Activated CD4-positive, alpha-beta T cell treated with anti-CD3 and anti-CD28 coated beads for 48 hours (primary cell): ENCODE measurements around the gene CTF1.
A peak's percentile ranks its signal among the peaks of the same experiment; 100 is the strongest.

Experiments used
- DNase-seq: peaks from one replicate; pipeline ENCODE4 v3.0.0-alpha.2; 2020

CTF1 gene

DNA sequence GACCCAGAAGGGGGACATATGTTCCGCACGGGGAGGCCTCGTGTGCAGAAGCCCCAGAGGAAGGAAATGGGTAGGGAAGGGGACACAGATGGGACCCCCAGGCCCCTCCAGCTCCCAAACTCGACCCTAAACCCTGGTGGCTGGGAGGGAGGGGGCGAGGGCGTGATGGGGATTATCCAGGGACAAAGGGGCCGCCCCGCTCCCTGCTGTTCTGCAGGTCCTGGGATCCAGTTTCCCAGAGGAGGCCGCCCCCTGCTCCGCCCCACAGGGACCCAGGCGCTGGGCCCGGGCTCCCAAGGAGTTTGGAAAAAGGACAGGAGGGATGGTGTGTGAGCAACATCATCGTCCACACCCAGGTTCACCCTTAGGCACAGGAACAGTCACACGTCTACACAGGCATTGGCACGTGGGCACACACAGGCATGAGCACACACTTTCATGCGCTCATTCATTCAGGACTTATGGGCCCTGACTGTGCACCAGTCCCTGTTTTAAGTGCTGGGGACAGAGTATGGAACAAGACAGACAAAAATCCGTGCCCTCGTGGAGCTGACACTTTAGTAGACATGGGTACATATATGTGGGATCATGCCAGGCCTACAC is 14.1 kb downstream of the CTF1 start:
- DNase-seq: no peak

DNA sequence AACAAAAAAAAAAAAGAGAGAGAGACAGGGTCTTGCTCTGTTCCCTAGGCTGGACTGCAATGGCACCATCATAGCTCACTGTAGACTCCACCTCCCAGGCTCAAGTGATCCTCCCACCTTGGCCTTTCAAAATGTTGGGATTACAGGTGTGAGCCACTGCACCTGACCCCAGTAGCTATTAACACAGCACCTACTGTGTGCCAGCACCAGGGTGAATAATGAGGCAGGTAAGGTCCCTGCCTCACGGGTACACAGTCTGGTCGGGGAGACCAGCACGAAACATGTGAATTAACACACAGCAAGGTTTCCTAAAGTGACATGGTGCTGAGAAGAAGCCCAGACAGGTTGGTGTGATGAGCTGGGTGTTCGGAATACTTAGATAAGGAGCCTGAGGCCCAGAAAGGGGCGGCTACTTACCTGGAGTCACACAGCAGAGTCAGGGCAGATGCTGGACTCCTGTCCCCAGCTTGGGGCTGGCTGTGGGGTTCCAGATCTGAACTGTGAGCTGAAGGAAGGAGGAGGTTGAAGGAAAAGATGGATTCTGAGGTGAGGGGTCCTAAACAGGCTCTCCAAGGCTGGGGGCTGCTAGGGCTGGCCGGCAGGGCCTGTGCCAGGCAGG is 16.5 kb downstream of the CTF1 start:
- no peak for DNase-seq

DNA sequence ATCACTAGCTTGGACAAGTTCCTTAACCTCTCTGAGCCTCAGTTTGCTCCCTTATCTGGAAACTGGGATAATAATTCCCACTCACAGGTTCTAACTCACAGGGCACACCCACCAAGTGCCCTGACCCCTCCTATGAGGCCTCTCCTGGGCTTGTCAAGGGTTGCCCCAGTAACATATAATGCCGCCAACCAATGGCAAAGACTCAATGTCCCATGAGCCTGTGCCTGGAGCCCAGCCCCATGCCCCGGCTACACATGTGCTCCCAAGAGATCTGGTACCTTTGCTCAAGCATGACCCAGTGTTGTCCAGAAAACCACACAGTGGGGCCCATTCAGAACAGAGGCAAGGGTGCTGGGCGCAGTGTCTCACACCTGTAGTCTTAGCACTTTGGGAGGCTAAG is 18.4 kb downstream of the CTF1 start:
- DNase-seq: no peak

DNA sequence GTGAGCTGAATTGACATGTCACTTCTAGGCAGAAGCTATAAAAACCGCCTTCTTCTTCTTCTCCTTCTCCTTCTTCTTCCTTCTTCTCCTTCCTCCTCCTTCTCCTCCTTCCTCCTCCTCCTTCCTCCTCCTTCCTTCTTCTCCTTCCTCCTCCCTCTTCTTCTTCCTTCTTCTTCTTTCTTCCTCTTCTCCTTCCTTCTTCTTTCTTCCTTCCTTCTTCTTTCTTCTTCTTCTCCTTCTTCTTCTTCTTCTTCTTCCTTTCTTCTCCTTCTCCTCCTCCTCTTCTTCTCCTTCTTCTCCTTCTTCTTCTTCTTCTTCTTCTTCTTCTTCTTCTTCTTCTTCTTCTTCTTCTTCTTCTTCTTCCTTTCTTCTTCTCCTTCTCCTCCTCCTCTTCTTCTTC is 22.2 kb downstream of the CTF1 start:
- DNase-seq: no peak

DNA sequence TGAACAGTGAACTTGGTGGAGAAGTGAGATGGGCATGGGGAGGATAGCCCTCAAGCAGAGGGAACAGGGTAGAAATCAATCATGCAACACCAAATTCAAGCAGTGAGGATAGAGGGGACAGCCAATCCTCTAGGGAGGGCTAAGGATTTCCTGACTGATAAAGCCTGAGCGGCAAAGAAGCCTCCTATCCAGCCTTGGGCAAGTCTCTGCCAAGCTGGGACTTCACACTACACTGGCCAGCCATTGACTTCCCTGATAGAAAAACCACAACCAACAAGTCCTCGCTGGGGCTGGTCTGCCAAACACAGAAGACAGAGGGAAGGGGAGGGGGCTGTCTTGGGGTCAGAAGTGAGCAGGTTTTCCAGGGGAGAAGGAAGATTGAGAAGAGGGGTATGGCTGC is 24.5 kb downstream of the CTF1 start:
- no peak for DNase-seq

DNA sequence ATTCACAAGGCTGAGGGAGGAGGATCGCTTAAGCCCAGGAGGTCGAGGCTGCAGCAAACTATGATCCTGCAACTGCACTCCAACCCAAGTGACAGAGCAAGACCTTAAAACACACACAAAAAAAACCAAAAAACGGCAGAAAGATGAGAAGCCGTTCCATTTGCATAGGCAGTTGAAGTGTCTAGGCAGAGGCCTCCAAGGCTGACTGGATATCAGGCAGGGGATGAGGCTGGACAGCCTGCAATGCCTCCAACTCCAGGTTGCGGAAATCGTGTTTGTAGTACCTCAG is 25.0 kb downstream of the CTF1 start:
- DNase-seq: no peak

DNA sequence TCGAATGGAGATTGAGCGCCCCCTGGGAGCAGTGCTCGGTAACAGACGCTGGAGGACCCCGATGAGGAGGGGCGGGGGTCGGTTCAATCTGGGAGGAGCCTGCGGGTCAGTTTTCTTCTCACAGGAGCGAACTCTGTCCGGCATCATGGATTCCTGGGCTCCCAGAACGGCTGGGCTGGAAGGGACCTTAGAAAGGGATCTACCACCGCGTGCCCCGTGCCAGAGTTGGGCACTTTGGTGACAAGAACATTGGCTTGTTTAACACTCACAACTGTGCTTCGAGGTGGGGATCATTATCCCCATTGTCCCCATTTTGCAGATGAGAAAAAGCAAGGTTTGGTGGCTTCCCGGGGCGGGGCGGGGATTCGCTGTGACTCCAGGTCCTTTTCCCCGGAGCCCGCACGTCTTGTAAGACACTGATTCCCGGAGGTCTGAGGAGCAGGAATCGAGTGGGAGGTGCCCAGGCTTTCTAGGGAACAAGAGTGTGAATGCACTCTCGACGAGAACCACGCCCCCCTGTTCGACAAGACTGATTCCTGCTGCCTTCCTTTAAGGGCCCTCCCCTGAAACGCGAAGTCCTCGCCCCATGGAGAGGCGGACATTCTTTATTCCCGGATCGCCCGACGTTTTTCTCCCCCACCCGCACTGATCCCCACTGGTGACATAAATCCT is 25.5 kb downstream of the CTF1 start:
- DNase-seq: peak; percentile 92

DNA sequence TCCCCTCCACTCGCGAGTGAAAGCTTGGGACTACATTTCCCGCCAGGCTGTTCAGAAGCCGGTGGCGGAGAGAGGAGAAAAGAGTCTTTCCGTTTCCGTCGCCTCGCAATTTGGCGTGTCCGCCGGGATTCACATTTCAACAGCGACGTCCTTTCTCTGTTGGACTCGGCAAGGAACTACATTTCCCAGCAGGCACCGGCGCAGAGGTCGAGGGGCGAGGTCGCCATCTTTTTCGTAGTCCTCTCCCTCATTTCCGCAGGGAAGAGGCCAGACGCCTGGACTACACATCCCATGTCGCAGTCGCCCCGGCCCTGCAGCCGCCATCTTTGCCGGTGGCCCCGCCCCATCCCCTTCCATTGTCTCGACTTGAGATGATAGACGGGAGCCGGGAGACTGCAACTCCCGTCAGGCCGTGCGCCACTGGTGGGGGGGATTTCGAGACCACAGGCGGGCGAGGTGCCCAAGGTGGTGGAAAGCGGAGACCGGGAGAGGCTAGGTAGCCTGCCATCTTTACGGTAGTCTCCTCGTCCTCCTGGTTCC is 26.1 kb downstream of the CTF1 start:
- peak; percentile 100 for DNase-seq

DNA sequence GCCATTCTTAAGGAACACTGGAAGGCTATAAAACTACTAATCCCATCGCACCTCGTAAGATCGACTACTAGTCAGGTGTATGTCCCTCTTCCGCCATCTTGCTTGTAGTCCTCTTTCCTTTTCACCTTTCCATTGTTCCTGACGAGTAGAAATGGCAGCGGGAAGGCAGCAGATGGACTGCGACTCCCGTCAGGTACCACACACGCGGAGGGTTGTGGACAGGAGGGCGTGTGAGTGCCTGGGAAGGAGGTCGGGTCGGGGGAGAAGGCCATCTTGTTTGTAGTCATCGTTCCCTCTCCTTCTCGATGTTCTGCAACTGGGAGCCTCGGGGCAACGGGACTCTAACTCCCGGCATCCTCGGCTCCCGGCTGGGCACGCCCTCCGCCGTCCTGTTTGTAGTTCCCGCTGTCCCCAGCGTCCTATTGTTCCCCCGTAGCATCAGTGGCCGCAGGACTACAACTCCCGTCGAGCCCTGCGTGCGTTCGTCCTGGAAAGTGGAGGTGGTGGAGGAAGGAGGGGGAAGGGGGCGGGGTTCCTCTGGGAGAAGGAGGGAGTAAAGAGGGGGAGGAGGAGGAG is 26.6 kb downstream of the CTF1 start:
- DNase-seq: peak; percentile 97

DNA sequence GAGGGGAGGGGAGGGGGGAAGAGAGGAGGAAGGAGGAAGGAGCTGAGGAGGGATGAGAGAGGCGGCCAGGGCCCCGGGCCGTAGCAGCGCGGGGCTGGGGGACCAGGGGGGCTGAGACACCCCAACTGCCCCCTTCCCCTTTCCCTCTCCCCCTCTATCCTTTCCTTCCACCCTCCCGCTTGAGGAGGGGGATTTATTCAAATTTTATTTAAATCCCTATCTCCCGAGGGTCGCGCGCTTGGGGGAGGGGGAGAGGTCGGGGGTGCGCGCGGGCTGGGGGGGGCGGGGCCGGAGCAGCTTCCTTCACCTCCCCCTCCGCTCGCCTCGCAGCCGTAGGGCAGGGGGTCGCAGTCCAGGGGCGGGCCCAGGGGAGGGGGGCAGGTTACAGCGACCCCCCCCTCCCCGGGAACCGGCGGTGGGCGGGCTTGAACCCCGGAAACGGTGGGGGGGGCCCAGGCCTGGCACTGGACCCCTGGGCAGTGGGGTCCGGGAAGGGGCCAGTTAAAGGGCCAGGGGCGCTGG is 27.2 kb downstream of the CTF1 start, which contains the start of gene FBXL19:
Gene FBXL19 (plus strand): TSS at position 19 of the 522 bp plus-strand sequence. CDS start 2,183 bp downstream, outside the sequence.
- no peak for DNase-seq

DNA sequence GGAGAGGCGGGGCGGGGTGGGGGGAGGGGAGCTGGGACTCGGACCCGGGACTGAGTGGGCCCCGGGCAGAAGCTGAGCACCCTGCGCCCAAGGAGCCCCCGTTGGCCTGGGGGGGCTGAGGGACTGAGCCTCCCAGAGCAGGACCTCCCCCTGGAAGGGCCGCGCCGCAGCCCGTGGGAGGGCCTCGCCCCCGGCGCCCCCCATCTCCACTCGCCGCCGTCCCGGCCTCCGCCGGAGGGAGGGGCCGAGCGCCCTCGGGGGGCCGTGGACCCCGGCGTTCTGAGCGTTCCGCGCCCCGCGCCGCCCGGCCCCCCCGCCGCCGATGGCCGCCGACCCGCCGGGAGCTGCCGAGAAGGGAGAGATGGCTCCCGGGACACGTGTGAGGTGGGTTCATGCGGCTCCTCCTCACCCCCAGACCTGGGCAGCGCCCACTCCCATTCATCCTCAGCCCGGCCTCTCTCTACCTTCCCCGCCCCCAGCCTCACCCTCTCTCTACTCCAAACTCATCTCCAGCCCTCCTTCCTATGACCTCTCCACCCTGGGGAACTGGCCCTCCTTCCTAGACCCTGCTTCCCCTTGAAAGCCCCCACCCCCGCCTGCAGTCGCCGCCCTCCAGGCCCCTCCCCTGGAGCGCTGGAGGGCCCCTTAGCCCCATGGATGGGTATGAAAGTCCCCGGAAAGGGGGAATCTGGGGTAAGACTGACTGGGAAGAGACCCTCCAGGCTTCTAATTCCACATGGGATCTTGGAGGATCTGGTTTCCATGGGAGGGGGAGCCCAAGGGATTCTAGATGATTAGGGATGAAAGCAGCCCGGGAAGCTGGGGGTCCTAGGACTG is 27.9 kb downstream of the CTF1 start:
- DNase-seq: peak; percentile 34

DNA sequence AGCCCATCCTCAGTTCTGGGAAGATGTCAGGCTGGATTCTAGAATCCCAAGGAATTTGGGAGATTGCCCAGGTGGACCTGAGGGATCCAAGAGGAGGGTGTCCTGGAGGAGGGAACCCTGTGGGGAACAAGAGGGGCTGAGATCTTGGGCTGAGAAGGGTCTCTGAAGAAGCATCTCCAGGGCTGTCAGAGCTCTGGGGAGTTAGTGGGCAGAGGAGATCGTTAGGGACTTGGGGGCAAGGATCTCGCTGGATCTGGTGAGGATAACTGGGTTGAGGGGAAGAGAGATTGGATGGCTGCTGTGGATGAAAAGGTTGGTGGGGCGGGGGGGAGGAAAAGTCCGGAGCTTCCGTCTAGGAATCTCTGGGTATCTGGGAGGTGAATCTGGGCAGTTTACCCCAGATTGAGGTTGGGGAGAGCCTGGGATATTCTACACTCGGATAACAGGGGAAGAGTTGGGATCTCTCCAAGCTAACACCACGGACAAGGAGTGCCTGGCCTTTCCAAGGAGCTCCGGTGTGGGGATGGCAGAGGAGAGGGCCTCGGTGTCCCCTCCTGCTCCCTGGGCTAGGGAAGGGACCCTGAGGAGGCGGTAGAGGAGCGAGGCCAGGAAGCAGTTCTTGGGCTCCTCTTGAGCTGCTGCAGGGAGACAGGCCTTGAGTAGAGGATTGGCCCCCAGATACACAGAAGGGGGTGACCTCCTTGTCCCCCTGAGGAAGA is 28.7 kb downstream of the CTF1 start:
- no peak for DNase-seq

DNA sequence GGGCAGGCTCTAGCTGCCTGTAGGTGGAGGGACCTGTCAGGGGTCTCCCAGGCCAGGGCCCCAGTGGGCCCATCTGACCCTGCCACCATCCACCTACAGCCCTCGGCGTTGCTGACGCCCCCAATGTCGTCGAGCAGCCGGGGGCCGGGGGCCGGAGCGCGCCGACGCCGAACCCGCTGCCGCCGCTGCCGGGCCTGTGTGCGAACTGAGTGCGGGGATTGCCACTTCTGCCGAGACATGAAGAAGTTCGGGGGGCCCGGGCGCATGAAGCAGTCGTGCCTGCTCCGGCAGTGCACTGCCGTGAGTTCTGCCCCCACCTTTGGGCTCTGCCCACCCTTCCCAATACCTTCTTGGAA is 29.2 kb downstream of the CTF1 start:
- no peak for DNase-seq

DNA sequence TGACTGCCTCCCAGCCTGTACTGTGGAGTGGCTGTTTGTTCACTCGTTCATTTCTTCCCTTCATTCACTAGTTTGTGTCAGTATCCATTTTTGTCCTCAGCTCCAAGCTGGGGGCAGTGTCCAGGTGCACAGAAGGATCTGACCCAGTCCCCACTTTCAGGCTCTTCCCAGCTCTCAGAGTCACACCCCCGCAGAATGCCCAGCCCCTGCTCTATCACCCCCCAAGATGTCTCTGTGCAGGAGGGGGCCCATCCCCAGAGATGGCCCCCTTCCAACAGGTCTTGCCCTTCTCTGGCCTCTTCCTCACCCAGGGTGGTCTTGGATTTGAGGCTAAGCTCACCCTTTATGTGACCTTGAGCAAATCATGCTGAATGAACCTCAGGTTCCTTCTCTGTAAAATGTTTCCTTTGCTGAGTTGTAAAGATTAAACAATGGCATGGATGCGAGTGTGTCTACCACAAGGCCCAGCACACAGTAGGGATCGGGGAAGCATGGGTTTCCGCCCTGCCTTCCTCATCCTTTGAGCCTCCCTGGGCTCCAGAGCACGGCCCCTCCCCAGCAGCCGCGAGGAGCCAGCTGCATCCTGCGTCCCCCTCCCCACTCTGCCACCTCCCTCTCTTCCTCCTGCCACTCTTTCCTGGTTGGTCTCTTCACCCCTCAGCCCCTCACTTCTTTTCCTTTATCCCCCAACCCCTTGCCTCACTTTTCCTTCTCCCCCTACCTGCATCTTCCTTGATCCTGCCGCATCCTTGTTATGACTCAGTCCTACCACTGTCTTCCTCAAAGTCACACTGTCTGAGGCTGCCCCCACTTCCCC is 29.8 kb downstream of the CTF1 start:
- no peak for DNase-seq

DNA sequence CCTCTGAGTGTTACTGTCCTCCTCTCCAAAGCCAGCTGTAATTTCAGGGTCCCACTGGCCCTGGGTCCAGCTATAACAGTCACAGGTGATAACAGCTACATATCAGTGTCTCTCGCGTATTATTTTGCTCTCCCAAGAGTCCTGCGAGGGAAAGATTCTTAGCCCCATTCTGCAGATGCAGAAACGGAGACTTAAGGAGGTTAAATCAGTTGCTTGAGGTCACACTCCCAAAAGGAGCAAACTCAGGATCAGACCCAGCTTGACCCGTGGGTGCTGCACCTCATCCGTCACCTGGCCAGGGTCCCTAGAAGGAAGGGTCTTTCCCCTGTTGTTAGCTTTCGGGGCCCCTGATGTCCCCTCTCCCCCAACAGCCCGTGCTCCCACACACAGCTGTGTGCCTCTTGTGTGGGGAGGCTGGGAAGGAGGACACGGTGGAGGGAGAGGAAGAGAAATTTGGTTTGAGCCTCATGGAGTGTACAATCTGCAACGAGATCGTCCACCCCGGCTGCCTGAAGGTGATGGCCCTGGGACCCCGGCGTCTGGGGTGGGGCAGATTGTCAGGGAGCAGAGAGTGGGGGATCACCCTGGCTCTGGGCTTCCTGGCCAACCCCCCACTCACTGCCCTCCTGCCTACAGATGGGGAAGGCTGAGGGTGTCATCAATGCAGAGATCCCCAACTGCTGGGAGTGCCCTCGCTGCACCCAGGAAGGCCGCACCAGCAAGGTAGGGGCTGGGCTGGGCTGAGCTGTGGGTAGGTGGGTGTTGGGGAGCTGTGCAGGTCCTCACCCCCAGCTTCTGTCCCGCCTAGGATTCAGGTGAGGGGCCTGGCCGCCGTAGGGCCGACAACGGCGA is 30.7 kb downstream of the CTF1 start:
- DNase-seq: no peak

DNA sequence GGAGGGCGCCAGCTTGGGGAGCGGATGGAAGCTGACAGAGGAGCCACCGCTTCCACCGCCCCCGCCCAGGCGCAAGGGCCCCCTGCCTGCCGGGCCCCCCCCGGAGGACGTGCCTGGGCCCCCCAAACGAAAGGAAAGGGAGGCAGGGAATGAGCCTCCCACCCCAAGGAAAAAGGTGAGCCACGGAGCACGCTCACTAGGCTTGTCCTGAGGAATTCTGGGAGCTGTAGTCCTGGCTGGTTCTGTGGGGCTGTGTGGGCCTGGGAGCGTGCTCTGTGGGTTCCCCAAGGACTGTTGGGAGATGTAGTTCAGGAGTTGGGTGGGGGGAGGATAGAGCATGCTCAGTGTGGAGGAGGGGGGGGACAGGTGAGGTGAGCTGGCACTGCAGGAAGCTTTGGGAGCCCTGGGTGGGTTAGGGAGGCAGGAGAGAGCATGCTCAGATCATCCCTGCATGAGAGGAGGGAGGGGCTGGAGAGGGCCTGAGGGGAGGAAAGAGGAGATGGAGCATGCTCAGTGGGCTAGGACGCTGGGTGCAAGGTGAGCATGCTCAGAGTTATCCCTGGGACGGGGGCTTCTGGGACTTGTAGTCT is 31.5 kb downstream of the CTF1 start:
- DNase-seq: peak; percentile 57

DNA sequence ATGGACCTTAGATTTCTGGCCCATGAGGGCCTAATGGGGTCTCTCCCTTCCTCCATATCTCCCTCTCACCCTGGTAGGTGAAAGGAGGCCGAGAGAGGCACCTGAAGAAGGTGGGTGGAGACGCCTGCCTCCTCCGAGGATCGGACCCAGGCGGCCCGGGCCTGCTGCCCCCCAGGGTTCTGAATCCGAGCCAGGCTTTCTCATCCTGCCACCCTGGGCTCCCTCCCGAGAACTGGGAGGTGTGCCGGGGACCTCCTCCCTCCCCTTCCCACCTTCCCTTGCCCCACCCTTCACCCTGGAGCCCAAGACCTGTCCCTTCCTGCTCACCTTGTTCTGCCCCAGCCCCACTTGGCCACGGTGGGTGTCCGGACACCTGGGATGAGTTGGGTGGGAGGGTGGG is 32.0 kb downstream of the CTF1 start:
- DNase-seq: no peak

DNA sequence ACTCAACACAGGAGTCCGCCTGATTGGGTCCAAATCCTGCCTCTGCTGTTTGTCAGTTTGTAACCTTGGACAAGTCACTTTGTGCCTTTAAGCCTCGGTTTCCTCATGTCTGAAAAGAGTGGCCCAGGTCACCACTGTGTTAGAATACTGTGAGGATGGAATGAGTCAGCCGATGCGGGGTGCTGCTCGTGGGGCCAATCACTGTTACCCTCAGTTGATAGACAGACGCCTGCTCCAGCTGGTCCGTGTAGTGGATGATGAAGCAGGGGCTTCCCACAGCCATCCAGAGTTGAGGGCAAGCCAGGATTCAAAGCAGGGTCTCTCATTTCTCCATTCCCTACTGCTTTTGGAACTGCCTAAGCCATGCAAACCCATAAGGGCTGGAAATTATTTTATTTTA is 32.8 kb downstream of the CTF1 start:
- no peak for DNase-seq

DNA sequence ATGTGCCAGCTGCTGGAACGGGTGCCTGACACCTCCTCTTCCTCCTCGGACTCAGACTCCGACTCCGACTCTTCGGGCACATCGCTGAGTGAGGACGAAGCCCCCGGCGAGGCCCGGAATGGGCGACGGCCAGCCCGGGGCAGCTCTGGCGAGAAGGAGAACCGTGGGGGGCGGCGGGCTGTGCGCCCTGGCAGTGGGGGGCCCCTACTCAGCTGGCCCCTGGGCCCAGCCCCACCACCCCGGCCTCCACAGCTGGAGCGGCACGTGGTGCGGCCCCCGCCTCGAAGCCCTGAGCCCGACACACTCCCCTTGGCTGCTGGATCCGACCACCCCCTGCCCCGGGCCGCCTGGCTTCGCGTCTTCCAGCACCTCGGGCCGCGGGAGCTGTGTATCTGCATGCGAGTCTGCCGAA is 33.8 kb downstream of the CTF1 start:
- DNase-seq: no peak

DNA sequence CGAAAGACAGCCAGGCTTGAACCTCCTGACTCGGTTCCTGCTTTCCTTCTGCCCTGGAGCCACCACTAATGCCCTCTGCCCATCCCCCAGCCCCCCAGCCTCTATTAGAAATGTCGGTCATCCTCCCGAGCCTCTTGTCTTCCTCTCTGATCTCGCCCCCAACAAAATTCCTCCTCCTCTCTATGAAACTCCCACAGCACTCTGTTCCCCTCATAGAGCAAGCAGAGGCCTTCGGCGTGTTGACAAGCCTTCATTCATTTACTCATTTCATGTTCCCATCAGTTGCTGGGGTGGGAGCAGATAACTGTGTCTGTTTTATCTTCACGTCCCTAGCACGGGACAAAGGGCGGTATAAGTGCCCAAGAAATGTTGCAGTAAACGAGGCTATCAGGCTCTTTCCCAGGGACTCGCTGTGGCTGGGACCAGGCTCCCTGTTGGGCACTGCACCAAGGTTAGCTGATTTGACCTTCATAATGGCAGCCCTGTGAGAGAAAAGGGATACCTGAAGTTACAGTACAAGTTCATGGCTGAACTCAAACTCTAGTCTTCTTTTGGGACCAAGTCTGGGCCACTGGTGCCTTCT is 34.7 kb downstream of the CTF1 start:
- no peak for DNase-seq
